WERI-Rb-1 (cell line): ENCODE results near the gene KRTAP10-11.
"Not testable (repeated sequence)": the region's sequence is repeated elsewhere in the genome, so short reads cannot be mapped to it uniquely, and the experiment has no call there.

ENCODE experiments used
- DNase-seq: peaks from one replicate; pipeline ENCODE4 v3.0.0-alpha.2; 2020
- H3K27ac ChIP-seq: fragments of 250-450 bp; sonication (Bioruptor Pico); 2 replicates; pipeline ENCODE4 v1.5.1; 2020; ENCODE audit warnings: mild to moderate bottlenecking, moderate library complexity
- H3K27me3 ChIP-seq: fragments of 250-450 bp; sonication (Bioruptor Pico); 2 replicates; pipeline ENCODE4 v1.5.1; 2021; ENCODE audit warnings: mild to moderate bottlenecking, low read depth, moderate library complexity; ENCODE audit not compliant: insufficient read depth, severe bottlenecking
- H3K36me3 ChIP-seq: fragments of 250-450 bp; sonication (Bioruptor Pico); 2 replicates; pipeline ENCODE4 v1.5.1; 2020; ENCODE audit warnings: mild to moderate bottlenecking, moderate library complexity
- H3K4me3 ChIP-seq: 2 replicates; pipeline ENCODE4 v1.5.1; 2011; ENCODE audit warnings: low read depth, mild to moderate bottlenecking, control low read depth, low read length
- H3K9me3 ChIP-seq: fragments of 250-450 bp; sonication (Bioruptor Pico); 2 replicates; pipeline ENCODE4 v1.5.1; 2021; ENCODE audit warnings: mild to moderate bottlenecking, moderate library complexity; ENCODE audit not compliant: severe bottlenecking
- TF ChIP-seq, protein P1 (sequence below): IDR thresholded peaks from 2 replicates; pipeline ENCODE4 v1.5.1; 2011; ENCODE audit warnings: low read depth, mild to moderate bottlenecking, control low read depth, inconsistent platforms, low read length

Gene KRTAP10-11

DNA sequence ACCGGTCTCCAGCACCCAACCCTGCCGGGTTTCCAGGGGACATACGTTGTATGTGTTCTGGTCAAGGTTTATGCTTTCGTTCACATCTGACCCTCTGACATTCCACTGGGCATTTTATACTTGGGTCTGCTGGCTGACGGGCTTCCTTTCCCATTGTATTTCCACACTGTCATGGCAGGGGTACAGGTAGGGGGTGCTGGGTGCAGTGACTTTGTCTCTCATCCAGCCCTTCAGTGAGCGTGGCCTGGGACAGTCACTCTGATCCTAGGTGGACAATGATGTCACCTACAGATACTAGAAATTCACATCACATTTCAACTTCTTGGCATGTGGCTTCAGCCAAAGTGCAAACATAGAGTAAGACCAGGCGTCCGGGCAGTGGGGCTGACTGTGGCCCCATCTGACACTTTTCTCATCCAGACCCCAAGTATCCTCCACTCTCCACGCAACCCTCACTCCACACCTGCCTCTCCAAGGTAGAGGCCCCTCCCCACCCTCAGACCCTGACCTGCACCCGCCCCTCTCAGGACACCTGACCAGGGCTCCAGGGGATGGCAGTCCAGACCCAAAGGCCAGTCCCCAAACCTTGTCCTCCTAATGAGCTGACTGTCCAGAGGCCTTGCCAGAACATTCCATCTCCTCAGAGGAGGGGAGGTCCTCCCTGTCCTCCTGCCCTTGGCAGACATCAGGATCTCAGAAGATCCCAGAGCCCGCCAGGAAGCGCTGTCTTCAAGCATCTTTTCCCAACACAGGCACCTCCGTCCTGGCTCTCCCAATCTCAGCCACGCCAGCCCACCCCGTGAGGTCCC lies 9.8 kb upstream of the KRTAP10-11 start:
- H3K36me3 ChIP-seq, result no peaks in the 10 kb centered on the region
- no peaks in the 10 kb centered on the region for H3K27me3 ChIP-seq
- DNase-seq, result no peak
- TF ChIP-seq, protein P1, sequence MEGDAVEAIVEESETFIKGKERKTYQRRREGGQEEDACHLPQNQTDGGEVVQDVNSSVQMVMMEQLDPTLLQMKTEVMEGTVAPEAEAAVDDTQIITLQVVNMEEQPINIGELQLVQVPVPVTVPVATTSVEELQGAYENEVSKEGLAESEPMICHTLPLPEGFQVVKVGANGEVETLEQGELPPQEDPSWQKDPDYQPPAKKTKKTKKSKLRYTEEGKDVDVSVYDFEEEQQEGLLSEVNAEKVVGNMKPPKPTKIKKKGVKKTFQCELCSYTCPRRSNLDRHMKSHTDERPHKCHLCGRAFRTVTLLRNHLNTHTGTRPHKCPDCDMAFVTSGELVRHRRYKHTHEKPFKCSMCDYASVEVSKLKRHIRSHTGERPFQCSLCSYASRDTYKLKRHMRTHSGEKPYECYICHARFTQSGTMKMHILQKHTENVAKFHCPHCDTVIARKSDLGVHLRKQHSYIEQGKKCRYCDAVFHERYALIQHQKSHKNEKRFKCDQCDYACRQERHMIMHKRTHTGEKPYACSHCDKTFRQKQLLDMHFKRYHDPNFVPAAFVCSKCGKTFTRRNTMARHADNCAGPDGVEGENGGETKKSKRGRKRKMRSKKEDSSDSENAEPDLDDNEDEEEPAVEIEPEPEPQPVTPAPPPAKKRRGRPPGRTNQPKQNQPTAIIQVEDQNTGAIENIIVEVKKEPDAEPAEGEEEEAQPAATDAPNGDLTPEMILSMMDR, result no peak
- no peak overlapping the region for H3K27ac ChIP-seq
- no peak overlapping the region for H3K4me3 ChIP-seq
- peaks cover 29% of the 10 kb centered on the region for H3K9me3 ChIP-seq

DNA sequence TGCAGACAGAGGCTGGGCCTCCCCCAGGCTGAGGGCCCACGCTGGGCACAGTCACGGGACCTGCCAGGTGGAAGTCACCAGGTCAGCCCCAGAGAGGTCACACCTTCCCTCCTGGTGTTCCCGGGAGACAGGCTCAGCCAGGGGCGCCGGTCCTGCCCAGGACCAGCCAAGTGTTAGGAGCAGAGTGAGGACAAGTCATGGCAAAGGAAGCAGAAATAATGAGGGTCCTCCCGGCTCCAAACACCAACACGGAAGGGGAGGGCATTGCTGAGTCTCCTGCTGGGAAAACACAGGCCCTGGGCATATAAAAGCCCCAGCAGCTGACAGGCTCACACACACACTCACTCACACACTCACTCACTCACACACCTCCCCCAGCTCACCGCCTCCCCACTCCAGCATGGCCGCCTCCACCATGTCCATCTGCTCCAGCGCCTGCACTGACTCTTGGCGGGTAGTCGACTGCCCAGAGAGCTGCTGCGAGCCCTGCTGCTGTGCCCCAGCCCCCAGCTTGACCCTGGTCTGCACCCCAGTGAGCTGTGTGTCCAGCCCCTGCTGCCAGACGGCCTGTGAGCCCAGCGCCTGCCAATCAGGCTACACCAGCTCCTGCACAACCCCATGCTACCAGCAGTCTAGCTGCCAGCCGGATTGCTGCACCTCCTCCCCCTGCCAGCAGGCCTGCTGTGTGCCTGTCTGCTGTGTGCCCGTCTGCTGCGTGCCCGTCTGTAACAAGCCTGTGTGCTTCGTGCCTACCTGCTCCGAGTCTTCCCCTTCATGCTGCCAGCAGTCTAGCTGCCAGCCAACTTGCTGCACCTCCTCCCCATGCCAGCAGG lies 9.0 kb upstream of the KRTAP10-11 start, which contains the start of gene KRTAP10-10:
KRTAP10-10 (plus strand) TSS at position 339 of the 833 bp plus-strand sequence; CDS start at position 401, 62 bp downstream.
- Histone ChIP-seq H3K27me3 (no peaks in the 10 kb centered on the region), H3K36me3 (no peaks in the 10 kb centered on the region), H3K4me3 (no peak within 1 kb of the TSS), H3K27ac (no peak within 1 kb of the TSS), H3K9me3 (peaks cover 21% of the 10 kb centered on the region)
- TF ChIP-seq, protein P1, result no peak
- peak; percentile 45 for DNase-seq

DNA sequence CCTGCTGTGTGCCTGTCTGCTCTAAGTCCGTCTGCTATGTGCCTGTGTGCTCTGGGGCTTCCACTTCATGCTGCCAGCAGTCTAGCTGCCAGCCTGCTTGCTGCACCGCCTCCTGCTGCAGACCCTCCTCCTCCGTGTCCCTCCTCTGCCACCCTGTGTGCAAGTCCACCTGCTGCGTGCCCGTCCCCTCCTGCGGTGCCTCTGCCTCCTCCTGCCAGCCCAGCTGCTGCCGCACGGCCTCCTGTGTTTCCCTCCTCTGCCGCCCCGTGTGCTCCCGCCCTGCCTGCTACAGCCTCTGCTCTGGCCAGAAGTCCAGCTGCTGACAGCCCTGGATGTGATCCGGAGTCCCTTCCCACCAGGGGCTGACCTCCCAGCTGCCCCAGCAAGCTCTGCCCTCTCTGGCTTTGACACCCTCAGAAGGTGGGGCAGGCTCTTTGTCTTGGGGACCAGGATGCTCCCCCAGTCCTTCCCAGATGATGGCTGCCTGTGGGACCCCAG lies 8.3 kb upstream of the KRTAP10-11 start:
- not testable (repeated sequence) for H3K27me3 ChIP-seq, H3K27ac ChIP-seq, DNase-seq, H3K4me3 ChIP-seq, H3K36me3 ChIP-seq
- H3K9me3 ChIP-seq, result peaks cover 16% of the 10 kb centered on the region

DNA sequence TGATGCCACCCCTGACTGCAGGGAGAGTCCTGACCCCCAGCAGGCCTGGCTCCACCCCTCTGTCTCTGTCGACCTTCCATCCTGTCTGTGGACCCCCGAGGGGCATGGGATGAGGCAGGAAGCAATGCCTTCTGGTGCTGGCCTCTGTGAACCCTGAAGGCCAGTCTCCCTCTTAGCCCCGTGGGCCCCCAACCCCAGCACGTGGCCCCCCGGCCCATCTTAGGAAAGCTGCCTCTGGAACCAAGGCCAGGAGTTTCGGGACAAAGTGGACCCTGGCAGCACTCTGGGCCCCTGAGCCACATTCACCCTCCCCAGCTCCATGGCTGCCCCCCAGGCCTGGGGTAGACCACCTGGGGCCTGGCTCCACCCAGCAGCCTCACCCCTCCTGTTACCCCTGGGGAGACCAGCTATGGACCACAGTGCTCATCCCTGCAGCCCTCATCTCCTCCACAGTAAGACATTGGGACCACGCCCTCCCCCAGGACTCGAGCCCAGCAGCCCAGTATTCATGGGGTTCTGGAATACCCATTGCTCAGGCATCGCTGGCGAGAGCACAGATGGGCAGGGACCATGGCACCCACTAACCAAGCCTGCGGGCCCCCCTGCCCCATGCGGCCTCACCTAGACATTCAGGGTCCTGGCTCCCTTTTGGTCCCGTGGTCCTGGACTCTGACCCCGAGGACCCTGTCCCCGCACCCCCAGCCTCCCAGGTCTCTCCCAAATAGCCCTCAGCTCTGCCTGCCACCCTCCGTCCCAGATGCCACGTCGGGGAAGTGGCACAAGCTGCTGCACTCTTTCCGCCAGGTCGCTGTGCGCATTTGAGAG lies 7.5 kb upstream of the KRTAP10-11 start:
- H3K36me3 ChIP-seq, DNase-seq, H3K4me3 ChIP-seq, H3K27me3 ChIP-seq, H3K27ac ChIP-seq: not testable (repeated sequence)
- peaks cover 16% of the 10 kb centered on the region for H3K9me3 ChIP-seq

DNA sequence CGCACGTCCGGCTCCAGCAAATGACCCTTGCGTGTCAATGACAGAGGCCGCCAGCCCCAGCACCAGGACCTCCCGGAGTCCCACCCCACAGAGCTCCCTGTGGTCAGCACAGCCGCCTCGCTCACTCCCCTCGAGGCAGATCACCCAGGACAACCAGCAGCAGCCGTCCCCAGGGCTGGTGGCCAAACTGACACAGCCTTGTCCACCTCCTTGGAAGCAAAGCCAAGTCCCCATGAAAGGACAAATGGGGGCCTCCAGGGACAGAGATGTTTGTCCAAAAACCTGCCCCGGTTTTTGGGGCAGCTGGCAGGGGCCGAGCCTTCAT lies 6.9 kb upstream of the KRTAP10-11 start:
- H3K27me3 ChIP-seq, result no peaks in the 10 kb centered on the region
- H3K27ac ChIP-seq, result no peak overlapping the region
- TF ChIP-seq, protein P1, result no peak
- DNase-seq, result no peak
- H3K4me3 ChIP-seq, result no peak overlapping the region
- H3K36me3 ChIP-seq, result no peaks in the 10 kb centered on the region
- peaks cover 18% of the 10 kb centered on the region for H3K9me3 ChIP-seq

DNA sequence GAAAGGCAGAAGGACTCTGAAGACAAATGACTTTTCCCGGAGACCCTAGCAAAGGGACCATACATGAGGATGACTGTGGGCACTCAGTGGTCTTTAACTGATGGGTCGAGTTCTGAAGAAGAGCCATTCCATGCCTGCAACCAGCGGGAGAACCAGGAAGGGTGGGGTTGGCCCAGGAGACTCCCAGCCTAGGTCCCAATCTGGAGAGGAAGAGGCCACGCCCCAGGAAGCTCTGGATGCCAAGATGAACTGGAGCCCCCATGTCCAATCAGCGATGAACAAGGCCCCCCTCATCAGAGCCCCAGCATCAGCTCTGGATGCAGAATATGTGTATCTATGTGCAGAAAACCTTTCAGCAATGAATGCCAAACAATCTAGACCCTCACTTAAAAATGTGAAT lies 5.5 kb upstream of the KRTAP10-11 start:
- TF ChIP-seq, protein P1, result no peak
- Histone ChIP-seq H3K36me3 (no peaks in the 10 kb centered on the region), H3K27ac (no peak overlapping the region), H3K9me3 (peaks cover 30% of the 10 kb centered on the region), H3K27me3 (no peaks in the 10 kb centered on the region), H3K4me3 (no peak overlapping the region)
- DNase-seq, result no peak
